OCI-LY7 (cell line): ENCODE data around the gene ZNF260. TPM values are rescaled to one million over a fixed set of nuclear protein-coding genes. Genes with fewer than 3 reads are reported as not detected.

Source experiments
- BruUV-seq: library from RNA; stranded (reverse); fragments of 400-500 nt; replicated peaks from 2 replicates; lab custom pipeline; 2021; lab: Mats Ljungman, UMichigan
- CTCF ChIA-PET: fragments of 300-600 bp; sonication (Branson Sonifier 250); formaldehyde crosslinking; loops from one replicate; lab custom pipeline; 2022; ENCODE audit warnings: antibody characterized with exemption; ENCODE audit not compliant: unreplicated experiment; lab: Charles Lee
- POLR2A ChIA-PET: fragments of 300-600 bp; sonication (Branson Sonifier 250); formaldehyde crosslinking; loops from one replicate; lab custom pipeline; 2022; ENCODE audit warnings: antibody characterized with exemption; lab: Charles Lee
- DNase-seq: peaks from one replicate; pipeline ENCODE4 v3.0.0-alpha.2; 2015; ENCODE audit warnings: low spot score
- H2AFZ ChIP-seq: fragments of 200-600 bp; sonication (generic), shearing (Covaris generic); 2 replicates; pipeline ENCODE4 v1.6.1; 2014; ENCODE audit warnings: mild to moderate bottlenecking, antibody characterized with exemption, low read length, moderate library complexity
- H3K27ac ChIP-seq: fragments of 200-600 bp; sonication (generic); 2 replicates; pipeline ENCODE4 v1.5.1; 2014; ENCODE audit warnings: mixed run types, low read depth, mild to moderate bottlenecking, moderate library complexity, low read length, inconsistent platforms; ENCODE audit not compliant: poor library complexity, severe bottlenecking
- H3K36me3 ChIP-seq: fragments of 200-600 bp; sonication (generic); 2 replicates; pipeline ENCODE4 v1.6.1; 2014; ENCODE audit warnings: mild to moderate bottlenecking, antibody characterized with exemption, low read length, moderate library complexity, mixed read lengths; ENCODE audit not compliant: insufficient read depth
- H3K4me1 ChIP-seq: fragments of 200-600 bp; sonication (generic); 2 replicates; pipeline ENCODE4 v1.5.1; 2014; ENCODE audit warnings: mild to moderate bottlenecking, low read length; ENCODE audit not compliant: insufficient read depth, poor library complexity, severe bottlenecking
- H3K4me2 ChIP-seq: fragments of 200-600 bp; sonication (generic); 2 replicates; pipeline ENCODE4 v1.6.1; 2014; ENCODE audit warnings: mild to moderate bottlenecking, low read length
- H3K4me3 ChIP-seq: fragments of 200-600 bp; sonication (generic); 2 replicates; pipeline ENCODE4 v1.5.1; 2014; ENCODE audit warnings: mild to moderate bottlenecking, low read depth, low read length; ENCODE audit not compliant: poor library complexity, severe bottlenecking
- H3K79me2 ChIP-seq: fragments of 200-600 bp; sonication (generic); 2 replicates; pipeline ENCODE4 v1.6.1; 2016; ENCODE audit warnings: low read depth, mild to moderate bottlenecking, low read length, moderate library complexity, mixed read lengths; ENCODE audit not compliant: insufficient read depth
- H3K9me2 ChIP-seq: fragments of 200-600 bp; sonication (generic); 2 replicates; pipeline ENCODE4 v1.6.1; 2016; ENCODE audit warnings: mild to moderate bottlenecking, low read length, mixed read lengths; ENCODE audit not compliant: insufficient read depth
- H3K9me3 ChIP-seq: fragments of 200-600 bp; sonication (generic); 2 replicates; pipeline ENCODE4 v1.6.1; 2014; ENCODE audit warnings: mild to moderate bottlenecking, mixed run types, low read length, mixed read lengths
- H4K20me1 ChIP-seq: fragments of 200-600 bp; sonication (generic); 2 replicates; pipeline ENCODE4 v1.6.1; 2014; ENCODE audit warnings: mild to moderate bottlenecking, antibody characterized with exemption, low read length, moderate library complexity, mixed read lengths; ENCODE audit not compliant: insufficient read depth
- EZH2phosphoT487 ChIP-seq: fragments of 200-600 bp; sonication (generic); IDR thresholded peaks from 2 replicates; pipeline ENCODE4 v1.6.1; 2018; ENCODE audit warnings: low read depth, borderline replicate concordance, mild to moderate bottlenecking, mixed run types, antibody characterized with exemption, low read length, moderate library complexity, mixed read lengths
- intact Hi-C: fragments of 100-400 bp; cut with micrococcal nuclease; formaldehyde crosslinking; loops from one replicate; pipeline ENCODE4 v1.10.0; 2022; ENCODE audit not compliant: unreplicated experiment
- total RNA-seq, 2 experiments: library from RNA; depleted of rRNA in 1 of 2; stranded (reverse); fragments of >200 nt in 1 of 2; shearing (Covaris generic) in 1 of 2; gene quantifications; 2 replicates each; pipeline ENCODE4 v1.2.3, GENCODE V29; 2014 to 2022
- TF ChIP-seq, protein P1 (sequence below): fragments of 200-600 bp; sonication (generic); conservative IDR thresholded peaks from 2 replicates; pipeline ENCODE4 v1.5.1; 2014; ENCODE audit warnings: mild to moderate bottlenecking, antibody characterized with exemption, low read length, moderate library complexity, mixed read lengths

ZNF260 gene
- total RNA-seq, 2 experiments from 2014 or later: 11.1 to 14.5 TPM

DNA sequence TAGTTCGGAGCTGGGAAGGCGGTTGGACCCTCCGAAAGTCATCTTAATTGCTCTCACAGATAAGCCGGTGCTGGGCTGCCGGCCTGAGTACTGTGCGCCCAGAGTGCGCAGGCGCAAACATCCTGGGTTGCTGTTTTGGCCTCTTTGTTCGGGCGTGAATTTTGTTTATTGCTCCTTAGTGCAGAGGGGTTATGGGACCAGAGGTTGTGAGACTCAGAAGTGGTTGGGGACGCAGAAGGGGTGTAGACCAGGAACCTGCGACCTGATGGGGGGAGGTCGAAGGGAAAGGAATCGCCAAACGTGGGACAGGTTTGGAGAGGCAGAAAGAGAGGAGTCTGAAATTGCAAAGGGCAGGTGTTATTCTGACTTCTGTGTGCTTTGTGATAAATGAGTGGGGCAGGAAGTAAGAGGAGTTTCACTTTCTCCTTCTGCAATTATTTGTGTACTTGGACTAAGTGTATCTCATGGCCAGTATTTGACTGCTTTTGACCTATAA, 38.1 kb downstream of the ZNF260 start:
- TF ChIP-seq, protein P1, sequence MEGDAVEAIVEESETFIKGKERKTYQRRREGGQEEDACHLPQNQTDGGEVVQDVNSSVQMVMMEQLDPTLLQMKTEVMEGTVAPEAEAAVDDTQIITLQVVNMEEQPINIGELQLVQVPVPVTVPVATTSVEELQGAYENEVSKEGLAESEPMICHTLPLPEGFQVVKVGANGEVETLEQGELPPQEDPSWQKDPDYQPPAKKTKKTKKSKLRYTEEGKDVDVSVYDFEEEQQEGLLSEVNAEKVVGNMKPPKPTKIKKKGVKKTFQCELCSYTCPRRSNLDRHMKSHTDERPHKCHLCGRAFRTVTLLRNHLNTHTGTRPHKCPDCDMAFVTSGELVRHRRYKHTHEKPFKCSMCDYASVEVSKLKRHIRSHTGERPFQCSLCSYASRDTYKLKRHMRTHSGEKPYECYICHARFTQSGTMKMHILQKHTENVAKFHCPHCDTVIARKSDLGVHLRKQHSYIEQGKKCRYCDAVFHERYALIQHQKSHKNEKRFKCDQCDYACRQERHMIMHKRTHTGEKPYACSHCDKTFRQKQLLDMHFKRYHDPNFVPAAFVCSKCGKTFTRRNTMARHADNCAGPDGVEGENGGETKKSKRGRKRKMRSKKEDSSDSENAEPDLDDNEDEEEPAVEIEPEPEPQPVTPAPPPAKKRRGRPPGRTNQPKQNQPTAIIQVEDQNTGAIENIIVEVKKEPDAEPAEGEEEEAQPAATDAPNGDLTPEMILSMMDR: no peak
- no peak for TF ChIP-seq EZH2phosphoT487
- Histone ChIP-seq H3K79me2 (peaks cover 31% of the 10 kb centered on the region), H3K9me2 (no peaks in the 10 kb centered on the region), H4K20me1 (no peaks in the 10 kb centered on the region), H3K4me3 (peak overlapping the region; percentile 77), H3K36me3 (peaks cover 32% of the 10 kb centered on the region), H3K27ac (peak overlapping the region; percentile 90), H3K4me2 (peak overlapping the region; percentile 84), H3K4me1 (peaks cover 52% of the 10 kb centered on the region), H3K9me3 (peaks cover 15% of the 10 kb centered on the region; the same call in 1 of the 2 replicates), H2AFZ (peak overlapping the region; percentile 86)
- intact Hi-C loops: loop anchor here (2.0 to 10.0 kb wide), 3 partner anchors 39 to 365 kb away; partner anchors contain the start of genes ZNF260 and ZNF529
- ChIA-PET POLR2A (interaction anchor here (0.8 kb wide), 1 partner anchor 93 kb away, joined by 3 read pairs; no protein-coding TSS in a partner anchor), CTCF (no interaction called here)
- TSS peak; percentile 91 for BruUV-seq
- peak; percentile 93 for DNase-seq

DNA sequence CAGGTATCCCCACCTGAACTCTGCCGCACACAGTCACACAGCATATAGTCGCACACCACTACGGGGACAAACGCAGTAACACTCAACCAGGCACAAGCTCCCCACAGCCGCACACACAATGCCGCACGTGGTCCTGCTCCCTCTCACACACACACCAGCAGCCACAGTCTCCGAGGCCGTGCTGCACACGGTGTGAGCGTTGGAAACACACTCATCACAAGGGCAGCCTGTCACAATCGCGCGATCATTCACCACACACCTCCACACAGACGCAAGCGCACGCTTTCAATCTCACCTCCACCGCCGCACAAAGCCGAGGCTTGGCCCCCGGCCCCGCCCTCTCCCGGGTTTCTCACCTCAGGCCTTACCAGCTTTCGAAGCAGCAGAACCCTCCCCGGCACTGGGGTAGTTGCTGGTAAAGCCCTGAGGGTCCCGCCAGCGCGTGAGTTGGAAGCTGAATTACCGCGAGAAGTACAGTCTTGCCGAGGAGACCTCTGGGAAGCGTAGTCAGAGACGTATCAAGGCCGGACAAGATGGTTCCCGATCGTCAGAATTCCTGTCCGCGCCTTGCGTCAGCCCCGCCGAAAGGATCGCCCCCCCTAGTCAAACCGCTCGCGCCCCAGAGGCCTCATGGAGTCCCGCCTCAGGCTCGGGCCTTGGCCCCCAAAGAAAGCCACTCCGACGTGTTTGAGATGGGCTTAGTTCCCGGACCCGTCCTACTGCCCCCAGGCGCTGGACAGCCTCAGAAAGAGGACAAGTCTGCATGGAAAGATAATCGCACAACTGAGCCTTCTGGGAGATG, 38.8 kb downstream of the ZNF260 start, which contains the start of gene ZNF566:
TSS of gene ZNF566 (minus strand) at position 444 of the 802 bp plus-strand sequence. CDS start 13,004 bp downstream, outside the sequence.
- TF ChIP-seq, protein P1: 0 out of 2 replicates have a peak, but pooled peaks have one; percentile 28
- TF ChIP-seq EZH2phosphoT487: no peak
- H3K36me3 ChIP-seq: peaks cover 36% of the 10 kb centered on the region
- H3K9me2 ChIP-seq: no peaks in the 10 kb centered on the region
- H4K20me1 ChIP-seq: no peaks in the 10 kb centered on the region
- POLR2A ChIA-PET: interaction anchor here (0.8 kb wide), 1 partner anchor 92 kb away, joined by 3 read pairs; no protein-coding TSS in a partner anchor
- H2AFZ ChIP-seq: peak within 1 kb of the TSS; percentile 86
- peak within 1 kb of the TSS; percentile 77 for H3K4me3 ChIP-seq
- H3K9me3 ChIP-seq: peaks cover 10% of the 10 kb centered on the region; the same call in 1 of the 2 replicates
- H3K4me2 ChIP-seq: peak within 1 kb of the TSS; percentile 84
- H3K4me1 ChIP-seq: peaks cover 50% of the 10 kb centered on the region
- BruUV-seq: no TSS peak
- peak; percentile 98 for DNase-seq
- H3K27ac ChIP-seq: peak within 1 kb of the TSS; percentile 90
- H3K79me2 ChIP-seq: peaks cover 31% of the 10 kb centered on the region
- CTCF ChIA-PET: no interaction called here
- intact Hi-C loops: loop anchor here (2.0 kb wide), 1 partner anchor 39 kb away; the partner anchor contains the start of gene ZNF260
